HG03565 (cell line): Measurements from ENCODE around the gene GEN1.

Experiments used
- ATAC-seq: cut with Tn5 transposase; IDR thresholded peaks from one replicate; pipeline ENCODE4 v1.9.1; 2021; ENCODE audit warnings: mild to moderate bottlenecking, moderate library complexity; ENCODE audit not compliant: unreplicated experiment

Gene GEN1

DNA sequence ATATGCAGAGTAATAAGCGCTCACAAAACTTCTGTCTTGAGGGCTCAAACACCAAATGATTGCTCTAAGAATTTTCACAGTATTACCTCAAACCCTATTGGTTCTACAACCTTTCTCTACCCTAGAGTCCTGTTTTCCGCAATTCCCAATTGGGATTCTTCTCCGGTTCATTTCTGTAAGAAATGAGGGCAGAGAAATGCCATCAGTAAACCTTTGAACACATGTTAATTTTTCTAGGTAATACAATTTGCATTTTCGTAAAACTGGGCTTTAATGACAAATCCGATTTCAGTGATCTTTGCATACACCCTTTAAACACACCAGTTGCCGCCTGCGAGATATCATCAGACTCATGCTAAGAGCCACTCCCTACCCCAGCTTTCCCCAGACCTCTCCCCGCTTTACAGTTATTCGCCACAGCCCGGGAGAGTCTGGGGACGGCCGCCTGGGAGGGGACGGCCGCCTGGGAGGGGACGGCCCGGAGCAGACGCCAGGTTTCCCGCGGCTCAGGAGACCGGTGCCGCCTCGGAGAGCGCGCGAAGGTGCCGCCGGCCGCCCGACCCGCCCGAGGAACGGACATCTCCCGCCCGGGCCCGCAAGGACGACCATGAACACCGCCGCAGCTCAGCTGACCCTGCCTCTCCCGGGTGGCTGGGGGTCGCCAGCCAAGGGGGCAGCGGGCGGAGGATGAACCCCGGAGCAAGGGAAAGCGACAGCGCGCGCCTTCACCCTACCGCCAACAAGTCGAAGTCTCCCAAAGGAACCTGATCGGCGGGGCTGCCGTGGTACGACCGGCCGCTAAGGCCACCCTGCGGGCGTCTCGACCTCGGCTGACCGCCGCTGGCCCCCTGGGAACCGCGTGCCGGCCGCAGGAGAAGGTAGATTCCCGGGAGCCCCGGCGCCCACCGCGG lies 791 bp upstream of the GEN1 start:
- peak; percentile 19 for ATAC-seq

- no peak for ATAC-seq
Measured at GRCh38 chr2:17754773-17755425, 961 bp downstream of the GEN1 start.

GRCh38 chr2:17756668-17757067 lies 2.7 kb downstream of the GEN1 start:
- no peak for ATAC-seq

DNA sequence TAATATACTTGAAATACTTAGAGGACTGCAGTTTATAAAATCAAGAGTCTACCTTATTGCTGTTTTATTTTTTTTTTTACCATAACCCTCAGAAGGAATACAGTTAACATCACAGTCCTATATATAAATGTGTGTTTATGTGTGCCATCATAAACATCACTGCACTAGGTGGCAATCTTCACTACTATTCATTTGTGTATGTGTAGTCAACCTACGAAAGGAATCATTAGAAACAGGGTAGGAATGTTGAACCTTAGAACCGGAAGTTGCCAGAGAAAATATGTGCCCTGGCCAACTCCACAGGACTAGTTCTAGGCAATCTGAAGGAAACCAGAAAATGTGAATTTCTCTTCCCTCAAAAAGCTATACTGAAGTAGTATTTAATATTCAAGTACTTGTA lies 3.4 kb downstream of the GEN1 start:
- no peak for ATAC-seq

GRCh38 chr2:17758118-17758517 lies 4.2 kb downstream of the GEN1 start:
- no peak for ATAC-seq

DNA sequence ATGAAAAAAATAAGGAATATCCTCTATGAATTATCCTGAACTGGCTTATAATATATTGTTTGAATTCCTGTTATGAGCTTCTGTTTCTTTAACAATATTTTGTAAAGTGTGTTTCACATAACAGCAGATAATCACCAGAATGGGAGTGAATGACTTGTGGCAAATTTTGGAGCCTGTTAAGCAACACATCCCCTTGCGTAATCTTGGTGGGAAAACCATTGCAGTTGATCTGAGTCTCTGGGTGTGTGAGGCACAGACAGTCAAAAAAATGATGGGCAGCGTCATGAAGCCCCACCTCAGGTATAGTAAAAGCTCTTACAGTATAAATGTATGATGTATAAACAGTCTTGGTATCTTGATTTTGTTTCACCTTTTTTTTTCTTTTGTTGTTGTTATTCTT lies 5.9 kb downstream of the GEN1 start:
- ATAC-seq: no peak

DNA sequence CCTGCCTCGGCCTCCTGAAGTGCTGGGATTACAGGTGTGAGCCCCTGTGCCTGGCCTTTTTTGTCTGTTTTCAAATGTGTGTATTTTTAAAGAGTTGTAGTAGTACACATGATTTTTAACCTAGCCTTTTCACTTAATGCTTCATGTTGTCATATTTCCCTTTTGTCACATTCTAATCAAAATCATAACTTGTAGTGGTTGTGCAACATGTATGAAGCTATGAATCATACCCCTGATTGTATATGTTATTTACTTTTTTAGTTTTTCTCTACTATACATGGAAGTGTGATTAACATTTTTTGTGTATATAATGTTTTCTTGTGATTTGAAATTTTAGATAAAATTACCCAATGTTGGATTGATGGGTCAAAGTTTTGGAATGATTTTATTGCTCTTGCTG lies 8.5 kb downstream of the GEN1 start:
- ATAC-seq: no peak

DNA sequence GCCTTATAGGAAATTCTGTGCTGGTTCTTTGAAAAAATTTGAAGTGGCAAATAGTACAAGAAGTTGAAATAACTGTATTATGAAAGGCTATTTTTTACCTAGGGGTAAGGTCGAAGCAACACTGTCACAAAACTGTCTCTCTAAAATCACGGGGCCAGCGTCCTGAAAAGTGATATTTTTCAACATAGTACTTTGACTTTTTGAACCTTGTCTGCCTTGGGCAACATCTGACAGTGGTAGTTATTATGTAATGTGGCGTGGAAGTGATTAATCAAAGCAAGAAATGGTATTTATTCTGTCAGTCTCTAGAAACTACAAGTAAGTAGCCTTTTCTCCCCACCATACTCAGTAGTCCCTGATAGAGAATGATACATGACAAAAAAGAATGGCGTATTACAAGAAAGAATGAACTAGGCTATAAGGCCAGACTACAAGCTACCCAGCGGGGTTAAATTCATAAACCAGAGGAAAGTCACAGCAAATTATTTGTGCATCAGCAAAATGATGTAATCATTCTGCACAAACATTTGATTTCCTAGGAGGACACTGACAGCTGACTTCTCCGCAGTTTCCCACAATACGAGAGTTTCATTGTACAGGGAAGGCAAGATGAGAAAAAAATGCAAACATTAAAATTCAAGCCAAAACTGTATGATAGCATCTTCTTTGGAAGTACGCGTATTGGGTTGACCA lies 9.8 kb downstream of the GEN1 start:
- ATAC-seq: no peak

- ATAC-seq: no peak
Measured at GRCh38 chr2:17765398-17765797, 11.5 kb downstream of the GEN1 start.

GRCh38 chr2:17768894-17769293 lies 15.0 kb downstream of the GEN1 start:
- ATAC-seq: no peak

- ATAC-seq: no peak
Measured at GRCh38 chr2:17771956-17772355, 18.0 kb downstream of the GEN1 start.

DNA sequence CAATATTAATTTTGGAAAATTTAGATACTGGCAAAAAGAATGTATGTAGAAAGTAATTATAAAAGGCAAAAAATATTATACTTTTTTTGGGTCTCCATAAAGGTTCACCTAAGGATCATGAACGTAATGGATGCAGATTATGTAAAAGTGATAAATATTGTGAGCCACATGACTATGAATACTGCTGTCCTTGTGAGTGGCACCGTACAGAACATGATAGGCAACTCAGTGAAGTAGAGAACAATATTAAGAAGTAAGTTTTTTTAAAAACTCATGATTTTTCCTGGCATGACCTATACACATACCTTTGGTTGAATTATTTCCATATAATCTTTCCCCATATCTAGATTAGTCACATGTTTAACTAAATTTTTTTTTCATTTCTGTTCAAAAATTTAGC lies 18.6 kb downstream of the GEN1 start:
- ATAC-seq: no peak

DNA sequence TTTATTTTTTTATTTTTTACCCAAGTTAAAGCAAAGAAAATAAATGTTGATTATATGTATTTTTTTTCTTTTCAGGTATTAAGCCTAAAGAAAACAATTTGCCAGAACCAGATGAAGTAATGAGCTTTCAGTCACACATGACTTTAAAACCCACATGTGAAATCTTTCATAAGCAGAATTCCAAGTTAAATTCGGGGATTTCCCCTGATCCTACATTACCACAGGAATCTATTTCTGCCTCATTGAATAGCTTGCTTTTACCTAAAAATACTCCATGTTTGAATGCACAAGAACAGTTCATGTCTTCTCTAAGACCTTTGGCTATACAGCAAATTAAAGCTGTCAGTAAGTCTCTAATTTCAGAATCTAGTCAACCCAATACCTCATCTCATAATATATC lies 26.6 kb downstream of the GEN1 start:
- no peak for ATAC-seq

- ATAC-seq: no peak
Measured at GRCh38 chr2:17781482-17781881, 27.5 kb downstream of the GEN1 start.

DNA sequence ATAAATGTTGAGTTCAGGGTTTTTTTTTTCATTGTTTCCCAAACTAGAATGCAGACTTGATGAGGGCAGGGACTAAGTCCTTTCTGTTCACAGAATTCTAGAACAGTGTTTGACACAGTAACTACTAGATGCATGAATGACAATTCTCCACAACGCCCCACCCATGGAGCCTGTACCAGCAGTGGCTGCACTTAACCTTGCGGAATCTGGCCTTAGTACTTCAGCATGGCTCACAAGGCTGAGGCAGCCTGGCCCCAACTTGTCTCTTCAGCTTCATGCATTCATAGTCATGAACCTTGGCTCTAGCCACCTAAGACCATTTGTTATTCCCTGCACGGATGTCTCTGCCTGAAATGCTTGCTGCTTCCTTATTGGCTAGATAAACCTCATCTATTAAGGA lies 32.8 kb downstream of the GEN1 start:
- ATAC-seq: no peak

DNA sequence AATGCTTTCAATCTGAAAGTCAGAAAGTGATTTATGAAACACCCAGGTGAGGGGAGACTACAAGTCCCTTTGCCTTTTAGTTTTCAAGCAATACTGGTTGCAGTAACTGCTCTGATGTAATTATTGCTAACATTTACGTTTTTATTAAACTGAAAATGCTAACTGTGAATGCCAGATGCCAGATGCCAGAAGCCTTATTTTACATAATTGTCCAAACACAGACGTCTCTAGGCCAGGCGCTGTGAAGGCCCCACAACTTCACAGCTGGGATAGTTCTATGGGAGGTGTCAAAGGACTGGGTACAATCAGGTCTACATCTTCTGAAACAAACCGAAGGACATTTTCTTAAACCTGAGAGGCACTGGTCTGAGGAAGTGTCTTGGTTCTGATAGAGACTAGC lies 34.8 kb downstream of the GEN1 start:
- no peak for ATAC-seq

DNA sequence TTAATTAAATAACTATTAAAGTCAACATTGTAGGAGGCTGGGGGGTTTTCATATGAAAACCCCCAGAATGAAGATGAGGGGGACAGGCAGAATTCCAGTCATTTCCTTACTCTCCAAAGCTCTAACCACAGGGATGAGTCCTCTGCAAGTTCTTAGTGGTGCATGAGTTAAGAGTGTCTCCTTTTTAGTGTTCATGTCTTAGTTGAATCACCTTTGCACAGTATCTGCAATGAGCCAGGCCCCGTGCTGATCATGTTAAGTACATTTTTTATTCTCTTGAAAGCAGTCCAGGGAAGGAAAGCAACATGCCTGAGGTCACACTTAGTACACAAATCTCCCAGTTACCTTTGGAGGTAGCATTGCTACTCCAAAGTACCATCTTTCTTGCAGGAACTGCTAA lies 36.6 kb downstream of the GEN1 start:
- no peak for ATAC-seq

- no peak for ATAC-seq
Measured at GRCh38 chr2:17791121-17791816, 37.3 kb downstream of the GEN1 start.

DNA sequence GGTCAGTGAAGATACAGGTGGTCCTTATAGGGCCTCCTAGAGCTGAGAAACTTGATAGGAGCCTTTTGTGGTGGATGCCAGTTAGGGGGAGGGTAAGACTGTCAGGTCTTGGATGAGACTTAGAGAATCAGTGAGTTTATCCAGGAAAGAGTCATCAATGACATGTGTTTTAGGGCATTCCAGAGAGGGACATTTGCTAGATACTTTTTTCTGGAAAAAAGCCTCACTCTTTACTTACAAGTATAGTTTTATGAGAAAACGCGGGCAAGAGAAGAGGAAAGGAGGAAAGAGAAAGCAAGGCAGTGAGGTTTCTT lies 37.8 kb downstream of the GEN1 start:
- ATAC-seq: no peak

DNA sequence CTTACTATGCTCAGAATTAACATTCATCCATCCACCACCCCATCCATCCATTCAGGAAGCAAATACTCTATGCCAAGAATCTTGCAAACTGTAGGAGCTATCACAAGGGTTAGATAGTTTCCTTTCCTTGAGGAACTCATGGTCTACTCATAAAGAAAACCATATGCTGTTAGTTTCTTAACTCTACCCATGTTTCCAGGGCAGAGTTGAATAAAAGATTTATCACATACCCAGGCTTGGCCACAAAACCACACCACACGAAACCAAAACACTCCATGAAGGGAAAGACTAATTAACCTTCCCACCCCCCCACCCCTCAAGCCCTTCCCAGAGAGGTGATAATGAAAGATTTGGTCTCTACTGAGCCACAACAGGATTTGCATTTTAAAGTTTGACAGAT lies 38.6 kb downstream of the GEN1 start:
- ATAC-seq: peak; percentile 33

GRCh38 chr2:17793296-17793695 lies 39.4 kb downstream of the GEN1 start:
- ATAC-seq: no peak
